Neural cell (in vitro differentiated cells): ENCODE measurements around the gene MED12.

Experiments
- EP300 ChIP-seq: fragments of 450-650 bp; conservative IDR thresholded peaks from 2 replicates; pipeline ENCODE4 v1.6.1; 2014; ENCODE audit warnings: antibody characterized with exemption, mild to moderate bottlenecking, moderate library complexity; ENCODE audit not compliant: poor library complexity, severe bottlenecking
- EZH2 ChIP-seq: fragments of 200-600, 300-800 bp; shearing (Covaris generic), sonication (generic); IDR thresholded peaks from 2 replicates; pipeline ENCODE4 v1.6.1; 2014; ENCODE audit warnings: antibody characterized with exemption, low read length, borderline replicate concordance, mild to moderate bottlenecking; ENCODE audit not compliant: insufficient read depth, poor library complexity, severe bottlenecking
- MXI1 ChIP-seq: fragments of 450-650 bp; conservative IDR thresholded peaks from 2 replicates; pipeline ENCODE4 v1.6.1; 2014; ENCODE audit warnings: antibody characterized with exemption, mild to moderate bottlenecking; ENCODE audit not compliant: poor library complexity, severe bottlenecking
- POLR2AphosphoS5 ChIP-seq: IDR thresholded peaks from 2 replicates; pipeline ENCODE4 v1.6.1; 2012
- SMC3 ChIP-seq: fragments of 450-650 bp; conservative IDR thresholded peaks from 2 replicates; pipeline ENCODE4 v1.6.1; 2014; ENCODE audit warnings: antibody characterized with exemption, mild to moderate bottlenecking, moderate library complexity; ENCODE audit not compliant: poor library complexity
- TAF1 ChIP-seq: IDR thresholded peaks from 2 replicates; pipeline ENCODE4 v1.6.1; 2012; ENCODE audit warnings: low read depth
- TF ChIP-seq, protein P1 (sequence below): fragments of 450-650 bp; IDR thresholded peaks from 2 replicates; pipeline ENCODE4 v1.5.1; 2014; ENCODE audit warnings: antibody characterized with exemption, mild to moderate bottlenecking, moderate library complexity; ENCODE audit not compliant: poor library complexity, severe bottlenecking
- TF ChIP-seq, protein P2 (sequence below): IDR thresholded peaks from 2 replicates; pipeline ENCODE4 v1.6.1; 2012; ENCODE audit warnings: borderline replicate concordance

GRCh38 chrX:71177327-71177726 is 58.9 kb downstream of the MED12 start:
- TF ChIP-seq POLR2AphosphoS5, result no peak
- TF ChIP-seq, protein P1, sequence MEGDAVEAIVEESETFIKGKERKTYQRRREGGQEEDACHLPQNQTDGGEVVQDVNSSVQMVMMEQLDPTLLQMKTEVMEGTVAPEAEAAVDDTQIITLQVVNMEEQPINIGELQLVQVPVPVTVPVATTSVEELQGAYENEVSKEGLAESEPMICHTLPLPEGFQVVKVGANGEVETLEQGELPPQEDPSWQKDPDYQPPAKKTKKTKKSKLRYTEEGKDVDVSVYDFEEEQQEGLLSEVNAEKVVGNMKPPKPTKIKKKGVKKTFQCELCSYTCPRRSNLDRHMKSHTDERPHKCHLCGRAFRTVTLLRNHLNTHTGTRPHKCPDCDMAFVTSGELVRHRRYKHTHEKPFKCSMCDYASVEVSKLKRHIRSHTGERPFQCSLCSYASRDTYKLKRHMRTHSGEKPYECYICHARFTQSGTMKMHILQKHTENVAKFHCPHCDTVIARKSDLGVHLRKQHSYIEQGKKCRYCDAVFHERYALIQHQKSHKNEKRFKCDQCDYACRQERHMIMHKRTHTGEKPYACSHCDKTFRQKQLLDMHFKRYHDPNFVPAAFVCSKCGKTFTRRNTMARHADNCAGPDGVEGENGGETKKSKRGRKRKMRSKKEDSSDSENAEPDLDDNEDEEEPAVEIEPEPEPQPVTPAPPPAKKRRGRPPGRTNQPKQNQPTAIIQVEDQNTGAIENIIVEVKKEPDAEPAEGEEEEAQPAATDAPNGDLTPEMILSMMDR, result no peak
- TF ChIP-seq EP300, result no peak
- no peak for TF ChIP-seq TAF1
- no peak for TF ChIP-seq EZH2
- TF ChIP-seq MXI1, result no peak
- TF ChIP-seq, protein P2, sequence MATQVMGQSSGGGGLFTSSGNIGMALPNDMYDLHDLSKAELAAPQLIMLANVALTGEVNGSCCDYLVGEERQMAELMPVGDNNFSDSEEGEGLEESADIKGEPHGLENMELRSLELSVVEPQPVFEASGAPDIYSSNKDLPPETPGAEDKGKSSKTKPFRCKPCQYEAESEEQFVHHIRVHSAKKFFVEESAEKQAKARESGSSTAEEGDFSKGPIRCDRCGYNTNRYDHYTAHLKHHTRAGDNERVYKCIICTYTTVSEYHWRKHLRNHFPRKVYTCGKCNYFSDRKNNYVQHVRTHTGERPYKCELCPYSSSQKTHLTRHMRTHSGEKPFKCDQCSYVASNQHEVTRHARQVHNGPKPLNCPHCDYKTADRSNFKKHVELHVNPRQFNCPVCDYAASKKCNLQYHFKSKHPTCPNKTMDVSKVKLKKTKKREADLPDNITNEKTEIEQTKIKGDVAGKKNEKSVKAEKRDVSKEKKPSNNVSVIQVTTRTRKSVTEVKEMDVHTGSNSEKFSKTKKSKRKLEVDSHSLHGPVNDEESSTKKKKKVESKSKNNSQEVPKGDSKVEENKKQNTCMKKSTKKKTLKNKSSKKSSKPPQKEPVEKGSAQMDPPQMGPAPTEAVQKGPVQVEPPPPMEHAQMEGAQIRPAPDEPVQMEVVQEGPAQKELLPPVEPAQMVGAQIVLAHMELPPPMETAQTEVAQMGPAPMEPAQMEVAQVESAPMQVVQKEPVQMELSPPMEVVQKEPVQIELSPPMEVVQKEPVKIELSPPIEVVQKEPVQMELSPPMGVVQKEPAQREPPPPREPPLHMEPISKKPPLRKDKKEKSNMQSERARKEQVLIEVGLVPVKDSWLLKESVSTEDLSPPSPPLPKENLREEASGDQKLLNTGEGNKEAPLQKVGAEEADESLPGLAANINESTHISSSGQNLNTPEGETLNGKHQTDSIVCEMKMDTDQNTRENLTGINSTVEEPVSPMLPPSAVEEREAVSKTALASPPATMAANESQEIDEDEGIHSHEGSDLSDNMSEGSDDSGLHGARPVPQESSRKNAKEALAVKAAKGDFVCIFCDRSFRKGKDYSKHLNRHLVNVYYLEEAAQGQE, result no peak
- TF ChIP-seq SMC3, result no peak
